Testis (tissue), 3 donors: ENCODE results near the gene AP1M1. TPM values are rescaled to one million over a fixed set of nuclear protein-coding genes. Genes with fewer than 3 reads are reported as not detected.
A peak's percentile ranks its signal among the peaks of the same experiment; 100 is the strongest.

ENCODE experiments used
- DNase-seq: peaks from one replicate; pipeline ENCODE4 v3.0.0-alpha.2; 2019
- H3K27ac ChIP-seq, 2 donors: fragments of 200-600 bp; sonication (generic); one replicate each; pipeline ENCODE4 v1.5.1; 2019
- H3K27me3 ChIP-seq: fragments of 200-600 bp; sonication (generic); one replicate; pipeline ENCODE4 v1.5.1; 2019
- H3K36me3 ChIP-seq: fragments of 200-600 bp; sonication (generic); one replicate; pipeline ENCODE4 v1.5.1; 2017; ENCODE audit warnings: low read depth; ENCODE audit errors: missing control alignments
- H3K4me1 ChIP-seq: fragments of 200-600 bp; sonication (generic); one replicate; pipeline ENCODE4 v1.5.1; 2019
- H3K4me3 ChIP-seq, 2 donors: fragments of 200-600 bp; sonication (generic); one replicate each; pipeline ENCODE4 v1.5.1; 2017 to 2019
- H3K9me3 ChIP-seq: fragments of 200-600 bp; sonication (generic); one replicate; pipeline ENCODE4 v1.5.1; 2017
- CTCF ChIP-seq, 3 experiments: fragments of 450-650 bp in 2 of 3; fragments of 200-600 bp in 1 of 3; sonication (generic) in 1 of 3; IDR thresholded peaks; one replicate each; pipeline ENCODE4 v1.5.1; 2016 to 2019; ENCODE audit warnings: antibody characterized with exemption in 3 of 3, mild to moderate bottlenecking in 2 of 3, moderate library complexity in 1 of 3
- POLR2A ChIP-seq: fragments of 450-650 bp; IDR thresholded peaks from one replicate; pipeline ENCODE4 v1.6.1; 2017; ENCODE audit warnings: antibody characterized with exemption, mild to moderate bottlenecking, moderate library complexity
- WGBS, 2 donors: methylation state at CpG; one replicate each; pipeline ENCODE4 v1.1.5; 2018; 5-methylcytosine and 5-hydroxymethylcytosine counted together
- intact Hi-C: fragments of 100-400 bp; cut with DNase I; formaldehyde crosslinking; loops from one replicate; pipeline ENCODE4 v1.15.1; 2023; ENCODE audit warnings: low total_unique reads
- polyA plus RNA-seq: library from polyadenylated mRNA; stranded (reverse); fragments of 350-450 nt; fragmentation: Illumina TruSeq; extraction: RNeasy Lipid Tissue Mini Kit (QIAGEN cat#74804); gene quantifications from one replicate; pipeline ENCODE4 v1.2.3, GENCODE V29; 2014; ENCODE audit warnings: low read depth, low replicate concordance; ENCODE audit not compliant: insufficient read depth
- total RNA-seq, 2 donors: library from RNA; depleted of rRNA; stranded (reverse); fragments of >200 nt; gene quantifications; one replicate each; pipeline ENCODE4 v1.2.3, GENCODE V29; 2016

AP1M1 gene
- total and polyA plus RNA-seq, 3 donors from 2014 or later, result 134 to 172 (median 145) TPM

- intact Hi-C loops, result no loop called here
Measured at GRCh38 chr19:16262618-16263017, 64.9 kb downstream of the AP1M1 start.

GRCh38 chr19:16263141-16263761, 65.5 kb downstream of the AP1M1 start:
- H3K27ac ChIP-seq, result no peak overlapping the region
- WGBS, 2 donors, result 63 to 71% methylated on average over 10 to 14 of the region's 14 CpGs
- no peak for TF ChIP-seq POLR2A
- no peak for TF ChIP-seq CTCF (IDR thresholded peaks at IDR 0.05)
- no peak overlapping the region for H3K4me3 ChIP-seq
- intact Hi-C loops, result no loop called here
- no peaks in the 10 kb centered on the region for H3K36me3 ChIP-seq
- no peaks in the 10 kb centered on the region for H3K9me3 ChIP-seq
- no peaks in the 10 kb centered on the region for H3K27me3 ChIP-seq
- DNase-seq, result no peak
- H3K4me1 ChIP-seq, result peaks cover 36% of the 10 kb centered on the region

More at GRCh38 chr19:16262618-16263017, 64.9 kb downstream of the AP1M1 start:
- 57 to 70% methylated on average over 8 of the region's 8 CpGs for WGBS, 2 donors
- no peaks in the 10 kb centered on the region for H3K27me3 ChIP-seq
- H3K4me1 ChIP-seq, result peaks cover 37% of the 10 kb centered on the region
- peak overlapping the region in 1 of 2 donors; percentile 22 for H3K27ac ChIP-seq
- no peak overlapping the region for H3K4me3 ChIP-seq
- no peaks in the 10 kb centered on the region for H3K9me3 ChIP-seq
- DNase-seq, result peak; percentile 78
- no peaks in the 10 kb centered on the region for H3K36me3 ChIP-seq
- TF ChIP-seq POLR2A (no peak), CTCF (IDR thresholded peaks at IDR 0.05) (no peak)

- intact Hi-C loops, result no loop called here
- peaks cover 23% of the 10 kb centered on the region for H3K4me1 ChIP-seq
- no peaks in the 10 kb centered on the region for H3K9me3 ChIP-seq
- no peaks in the 10 kb centered on the region for H3K27me3 ChIP-seq
- H3K27ac ChIP-seq, result no peak overlapping the region
- no peaks in the 10 kb centered on the region for H3K36me3 ChIP-seq
- WGBS, 2 donors, result 78 to 93% methylated on average over 3 of the region's 3 CpGs
- TF ChIP-seq POLR2A (no peak), CTCF (IDR thresholded peaks at IDR 0.05) (no peak)
- no peak for DNase-seq
- H3K4me3 ChIP-seq, result no peak overlapping the region
Measured at GRCh38 chr19:16265205-16265604, 67.5 kb downstream of the AP1M1 start.

GRCh38 chr19:16265890-16266585, 68.3 kb downstream of the AP1M1 start:
- H3K4me1 ChIP-seq, result peaks cover 23% of the 10 kb centered on the region
- intact Hi-C loops, result no loop called here
- no peaks in the 10 kb centered on the region for H3K9me3 ChIP-seq
- no peak for TF ChIP-seq POLR2A
- no peak for TF ChIP-seq CTCF (IDR thresholded peaks at IDR 0.05)
- WGBS, 2 donors, result 88 to 94% methylated on average over 11 to 14 of the region's 14 CpGs
- H3K27ac ChIP-seq, result no peak overlapping the region
- no peak overlapping the region for H3K4me3 ChIP-seq
- DNase-seq, result no peak
- no peaks in the 10 kb centered on the region for H3K27me3 ChIP-seq
- H3K36me3 ChIP-seq, result no peaks in the 10 kb centered on the region
